ENCODE data around the gene ADM2.

ADM2 gene

DNA sequence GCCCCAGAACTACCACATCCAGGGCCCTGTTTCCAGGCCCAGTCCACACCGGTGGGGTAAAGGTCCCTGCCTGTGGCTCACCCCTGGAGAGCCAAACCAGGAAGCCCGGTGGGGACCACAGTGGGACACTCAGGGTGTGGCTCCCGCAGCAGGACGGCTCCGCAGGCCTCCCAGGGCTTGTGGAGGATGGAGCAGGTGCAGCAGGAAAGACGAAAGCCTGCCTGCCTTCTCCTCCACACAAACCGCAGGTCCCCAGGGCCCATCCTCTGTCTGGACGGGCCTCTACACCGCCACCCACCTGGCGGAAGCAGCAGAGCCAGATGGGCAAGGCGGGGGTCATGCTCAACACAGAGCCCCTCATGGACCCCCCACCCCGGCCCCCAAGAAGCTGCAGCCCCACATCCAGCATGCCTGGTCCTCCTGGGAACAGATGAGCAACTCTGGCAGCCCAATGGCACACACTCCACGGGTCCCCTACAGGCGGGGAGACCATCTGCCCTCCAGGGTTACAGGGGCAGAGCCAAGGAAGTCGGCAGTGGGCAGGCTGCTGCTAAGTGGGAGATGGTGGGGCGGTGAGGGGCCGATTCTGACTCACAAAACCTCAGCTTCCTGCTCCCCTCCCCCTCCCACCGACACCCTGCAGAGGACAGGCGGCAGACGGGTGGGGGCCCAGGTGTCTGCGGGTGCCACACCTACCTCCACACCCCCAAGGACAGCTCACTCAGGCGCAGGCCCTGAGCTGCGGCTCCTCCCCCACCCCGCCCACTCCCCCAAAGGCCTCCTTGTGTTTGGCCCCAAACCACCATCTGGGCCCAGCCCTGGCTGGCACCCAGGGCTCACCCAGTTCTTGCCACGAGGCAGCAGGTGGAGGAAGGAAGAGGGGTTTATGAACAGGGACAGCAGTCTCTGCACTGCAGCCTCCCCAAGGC lies 11.7 kb upstream of the ADM2 start:
- peak; percentile 98 for DNase-seq

DNA sequence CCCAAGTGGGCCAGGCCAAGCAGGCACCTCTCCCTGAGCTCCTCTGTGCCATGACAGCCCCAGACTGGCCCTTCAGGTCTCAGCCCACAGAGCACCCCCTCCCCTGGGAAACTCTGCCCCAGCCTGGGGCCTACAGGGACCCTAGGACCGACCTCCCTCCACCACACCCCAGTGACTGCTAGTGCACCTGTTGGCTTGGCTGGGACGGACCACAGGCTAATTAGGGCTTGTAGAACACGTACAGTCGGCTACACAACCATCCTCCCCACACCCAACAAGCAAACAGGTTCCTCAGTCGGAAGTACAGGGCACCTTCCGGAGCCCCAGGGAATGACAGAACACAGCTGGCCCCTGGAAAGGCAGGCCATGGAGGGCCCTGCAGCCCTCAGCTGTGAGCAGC lies 10.9 kb upstream of the ADM2 start:
- DNase-seq, result no peak

GRCh38 chr22:50471197-50471847 lies 10.0 kb upstream of the ADM2 start:
- no peak for DNase-seq

GRCh38 chr22:50471962-50472361 lies 9.4 kb upstream of the ADM2 start:
- no peak for DNase-seq

- peak; percentile 68 for DNase-seq
Measured at GRCh38 chr22:50473088-50473487, 8.3 kb upstream of the ADM2 start.

DNA sequence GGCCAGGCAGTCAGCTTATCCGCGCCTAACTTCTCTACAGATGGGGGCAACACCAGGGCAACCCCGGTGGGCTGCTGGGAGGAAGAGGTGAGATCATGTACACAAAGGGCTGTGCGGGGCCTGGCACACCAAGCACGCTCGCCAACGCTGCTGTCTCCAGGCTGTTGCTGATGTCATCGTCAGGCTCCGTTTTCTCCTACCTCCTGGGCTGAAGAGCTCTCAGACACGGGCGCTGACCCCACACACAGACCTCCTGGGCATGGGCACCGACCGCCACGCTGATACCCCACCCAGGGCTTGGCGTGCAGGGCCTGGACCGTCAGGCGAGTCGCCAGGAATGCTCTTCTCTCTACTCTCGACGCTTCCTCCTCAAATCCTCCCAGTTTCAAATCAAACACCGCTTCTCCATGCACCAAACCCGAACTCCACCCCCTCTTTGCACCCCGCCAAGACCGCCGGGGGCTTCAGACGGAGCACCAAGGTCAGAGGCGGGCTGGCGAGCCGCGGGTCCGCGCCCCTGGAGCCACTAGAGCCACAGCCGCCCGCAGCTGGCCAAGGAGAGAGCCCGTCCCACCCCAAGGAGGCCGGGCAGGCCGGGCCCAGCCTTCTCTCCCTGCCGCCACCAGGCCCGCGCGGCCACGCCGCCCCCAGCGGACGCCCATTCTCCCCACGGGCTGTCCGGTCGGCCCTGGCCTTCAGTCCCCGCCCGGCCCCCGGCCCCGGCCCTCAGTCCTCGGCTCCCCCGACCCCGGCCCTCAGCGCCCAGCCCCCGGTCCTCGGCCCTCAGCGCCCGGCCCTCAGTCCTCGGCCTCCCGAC lies 7.3 kb upstream of the ADM2 start:
- DNase-seq, result peak; percentile 22

DNA sequence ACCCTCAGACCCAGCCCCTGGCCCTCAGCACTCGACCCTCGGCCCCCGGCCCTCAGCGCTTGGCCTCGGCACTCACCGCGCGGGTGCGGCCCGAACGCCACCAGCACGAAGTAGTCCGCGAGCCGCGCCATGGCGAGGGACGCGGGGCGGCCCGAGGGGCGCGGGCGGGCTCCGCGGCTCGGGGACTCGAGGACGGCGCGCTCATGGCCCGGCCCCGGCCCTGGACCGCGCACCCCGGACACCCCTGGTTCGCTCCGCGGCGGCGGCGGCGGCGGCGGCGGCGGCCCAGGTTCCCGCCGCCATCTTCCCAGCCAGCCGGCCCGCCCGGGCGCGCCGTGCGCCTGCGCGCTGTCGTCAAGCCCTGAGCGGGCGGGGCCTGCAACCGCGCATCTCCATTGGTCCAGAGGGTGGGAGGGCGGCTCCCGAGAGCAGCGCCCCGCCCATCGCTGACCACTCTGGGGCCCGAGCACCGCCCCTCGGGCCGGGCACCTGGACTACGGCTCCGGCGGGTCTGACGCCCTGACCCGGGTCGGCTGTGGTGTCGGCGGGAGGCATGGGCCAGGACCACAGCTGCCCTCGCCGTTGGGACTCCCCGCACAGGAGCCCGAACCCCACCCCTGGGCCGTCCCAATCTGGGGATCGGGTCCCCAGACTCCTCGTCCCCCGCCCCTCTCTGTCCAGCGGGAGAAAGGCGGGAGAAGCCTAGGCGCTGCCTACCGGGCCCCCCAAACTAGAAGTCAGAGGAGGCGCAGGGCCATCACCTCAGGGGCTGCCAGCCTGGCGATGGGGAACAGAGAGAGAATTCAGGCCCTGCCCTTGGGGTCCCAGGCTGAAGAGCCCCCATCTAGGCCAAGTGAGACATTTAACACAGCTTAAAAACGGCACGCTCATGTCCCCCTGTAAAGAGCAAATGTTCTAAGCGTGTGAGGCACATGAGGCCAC lies 6.4 kb upstream of the ADM2 start, which contains the start of gene SBF1:
Gene SBF1, minus strand, starts transcription at position 326 of the 942 bp plus-strand sequence. Its CDS starts 195 bp downstream, at position 131.
- peak; percentile 90 for DNase-seq

GRCh38 chr22:50475652-50476002 lies 5.7 kb upstream of the ADM2 start:
- no peak for DNase-seq

- DNase-seq, result no peak
Measured at GRCh38 chr22:50476868-50477267, 4.5 kb upstream of the ADM2 start.

DNA sequence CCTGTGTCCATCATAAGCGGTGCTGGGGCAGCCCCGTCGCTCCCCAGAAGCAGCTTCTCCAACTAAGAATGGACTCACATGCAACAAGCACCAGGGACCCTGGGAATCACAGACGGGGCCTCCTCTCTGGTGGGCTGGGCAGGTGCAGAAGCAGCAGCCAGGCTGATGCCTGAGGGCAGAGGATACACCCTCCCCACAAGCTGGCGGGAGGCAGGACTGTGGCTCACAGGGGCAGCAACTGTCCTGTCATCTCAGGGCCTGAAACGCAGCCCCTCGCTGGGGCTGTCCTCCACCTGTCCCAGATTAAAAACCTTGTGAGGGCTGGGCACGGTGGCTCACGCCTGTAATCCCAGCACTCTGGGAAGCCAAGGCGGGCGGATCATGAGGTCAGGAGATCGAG lies 3.4 kb upstream of the ADM2 start:
- DNase-seq, result no peak

DNA sequence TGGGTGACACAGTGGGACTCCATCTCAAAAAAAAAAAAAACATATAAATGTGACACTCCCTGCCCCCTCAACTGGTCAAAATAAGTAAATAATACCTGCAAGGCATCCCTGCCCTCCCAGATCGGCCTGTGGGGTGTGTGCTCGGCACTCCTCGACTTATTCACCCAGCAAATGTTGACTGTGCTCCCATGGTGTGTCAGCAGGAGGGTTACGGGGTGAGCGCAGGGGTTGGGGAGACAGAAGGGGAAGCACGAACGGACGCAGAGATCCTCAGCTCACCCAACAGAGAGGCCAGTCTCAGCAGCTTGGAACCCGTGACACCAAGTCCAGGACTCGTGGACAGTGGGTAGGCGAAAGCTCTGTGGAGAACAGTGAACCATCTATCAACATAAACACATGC lies 1.6 kb upstream of the ADM2 start:
- DNase-seq, result no peak

DNA sequence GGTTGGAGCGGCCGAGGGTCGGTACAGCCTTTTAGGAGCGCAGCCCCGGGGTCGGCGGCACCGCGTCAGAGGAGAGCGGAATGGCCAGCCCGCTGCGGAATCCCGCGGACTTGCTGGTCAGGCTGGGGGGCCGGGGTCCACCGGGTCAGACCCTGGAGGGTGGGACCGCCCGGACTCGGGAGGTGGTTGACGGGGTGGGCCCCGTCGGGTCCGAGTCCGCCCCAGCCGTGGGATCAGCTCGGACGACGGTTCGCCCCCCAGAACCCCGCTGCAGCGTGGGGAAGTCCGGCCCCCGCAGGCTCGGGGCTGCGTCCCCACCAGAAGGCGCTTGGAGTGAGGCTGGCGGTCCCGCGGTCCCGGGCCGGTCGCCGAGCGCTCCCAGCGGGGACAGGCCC lies 301 bp upstream of the ADM2 start:
- no peak for DNase-seq

GRCh38 chr22:50482107-50483074 lies 1.0 kb downstream of the ADM2 start:
- DNase-seq, result no peak

- DNase-seq, result no peak
Measured at GRCh38 chr22:50483106-50483505, 1.8 kb downstream of the ADM2 start.

DNA sequence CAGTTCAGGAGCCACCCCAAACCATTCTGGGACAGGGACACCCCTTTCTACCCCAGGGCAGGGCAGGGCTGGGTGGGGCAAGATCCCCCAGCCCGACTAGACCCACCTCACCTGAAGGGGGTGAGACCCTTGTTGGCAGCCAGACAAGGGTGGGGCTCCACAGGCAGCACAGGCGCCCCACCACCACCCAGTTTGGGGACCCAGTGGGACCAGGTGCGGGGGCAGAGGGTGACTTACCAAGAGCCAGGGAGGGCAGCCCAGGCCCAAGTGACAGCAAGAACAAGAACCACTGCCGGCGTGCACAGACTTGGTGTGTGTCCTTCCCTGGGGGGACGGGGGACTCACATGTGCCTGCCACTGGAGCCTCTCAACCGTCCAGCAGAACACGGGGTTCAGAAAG lies 2.2 kb downstream of the ADM2 start:
- DNase-seq, result no peak

DNA sequence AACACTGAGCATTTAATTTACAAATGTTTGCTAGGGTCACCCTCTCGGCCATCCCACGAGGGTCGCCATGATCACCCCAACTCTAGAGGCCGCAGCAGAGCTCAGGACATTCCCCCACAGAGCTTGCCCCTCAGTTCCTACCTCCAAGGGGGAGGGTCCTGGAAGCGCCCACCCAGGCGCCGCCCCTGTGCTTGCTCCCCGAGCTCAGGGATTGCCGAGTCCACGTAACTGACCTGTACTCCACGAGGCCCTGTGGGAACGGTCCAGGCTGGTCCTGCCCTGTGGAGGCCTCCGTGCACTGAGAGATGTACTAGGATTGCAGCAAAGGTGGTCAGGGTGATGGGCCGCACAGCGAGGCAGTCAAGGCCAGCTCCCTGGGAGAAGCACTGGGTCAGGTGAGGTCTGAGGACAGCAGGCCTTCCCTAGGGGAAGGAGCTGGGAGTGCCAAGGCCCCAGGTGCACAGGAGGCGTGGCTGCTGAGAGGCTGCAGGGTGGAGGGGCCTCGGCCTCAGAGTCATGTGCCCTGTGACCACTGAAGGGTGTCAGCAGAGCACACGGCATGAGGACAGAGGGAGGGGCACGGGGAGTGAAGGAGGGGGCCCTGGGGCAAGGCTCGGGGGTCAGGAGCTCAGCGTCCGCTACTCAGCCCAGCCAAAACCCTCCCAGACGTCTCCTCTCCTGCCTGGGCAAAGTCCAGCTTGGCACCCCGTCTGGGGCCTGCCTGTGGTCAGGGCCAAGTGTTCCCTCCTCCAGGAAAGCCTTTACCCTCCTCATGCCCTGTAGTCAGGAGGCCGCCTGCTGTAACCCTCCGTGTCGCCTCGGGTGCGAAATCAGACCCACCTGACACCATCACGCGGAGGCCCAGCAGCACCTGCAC lies 2.9 kb downstream of the ADM2 start:
- DNase-seq, result no peak

GRCh38 chr22:50485221-50486131 lies 4.1 kb downstream of the ADM2 start:
- DNase-seq, result no peak

- DNase-seq, result no peak
Measured at GRCh38 chr22:50486561-50487289, 5.4 kb downstream of the ADM2 start, which contains the start of gene MIOX. Gene MIOX, plus strand, starts transcription at chr22:50486859. Its CDS starts 39 bp downstream, at chr22:50486898.

Measured in CD4-positive, alpha-beta T cell treated with Interleukin-12 subunit alpha and Interleukin-12 subunit beta, for 1 hour (primary cell).